GM23248 (cell line): ENCODE data around the gene RNF31. TPM values are rescaled to one million over a fixed set of nuclear protein-coding genes. Genes with fewer than 3 reads are reported as not detected.
"Not testable (repeated sequence)": the region's sequence is repeated elsewhere in the genome, so short reads cannot be mapped to it uniquely, and the experiment has no call there.

Experiments used
- DNase-seq: peaks from one replicate; pipeline ENCODE4 v3.0.0-alpha.2; 2015
- H2AFZ ChIP-seq: fragments of 200-600 bp; sonication (generic); 2 replicates; pipeline ENCODE4 v1.6.1; 2016; ENCODE audit warnings: antibody characterized with exemption
- H3F3A ChIP-seq: fragments of 200-600 bp; sonication (generic); 2 replicates; pipeline ENCODE4 v1.6.1; 2016; ENCODE audit warnings: mild to moderate bottlenecking, antibody characterized with exemption, mixed run types; ENCODE audit not compliant: insufficient read depth
- H3K27ac ChIP-seq: fragments of 200-600 bp; sonication (generic); 2 replicates; pipeline ENCODE4 v1.5.1; 2016; ENCODE audit warnings: mild to moderate bottlenecking
- H3K27me3 ChIP-seq: fragments of 200-600 bp; sonication (generic); replicated peaks from 2 replicates; pipeline ENCODE4 v1.6.1; 2016; ENCODE audit warnings: mild to moderate bottlenecking; ENCODE audit not compliant: insufficient read depth
- H3K36me3 ChIP-seq: fragments of 200-600 bp; sonication (generic); 2 replicates; pipeline ENCODE4 v1.6.1; 2016; ENCODE audit warnings: low read depth, mild to moderate bottlenecking
- H3K4me1 ChIP-seq: fragments of 200-600 bp; sonication (generic); 2 replicates; pipeline ENCODE4 v1.6.1; 2016; ENCODE audit warnings: mild to moderate bottlenecking; ENCODE audit not compliant: insufficient read depth
- H3K4me2 ChIP-seq: fragments of 200-600 bp; sonication (generic); one replicate; pipeline ENCODE4 v1.6.1; 2016; ENCODE audit warnings: mild to moderate bottlenecking; ENCODE audit not compliant: unreplicated experiment
- H3K4me3 ChIP-seq: fragments of 200-600 bp; sonication (generic); 2 replicates; pipeline ENCODE4 v1.5.1; 2016; ENCODE audit warnings: mild to moderate bottlenecking
- H3K79me2 ChIP-seq: fragments of 200-600 bp; sonication (generic); 2 replicates; pipeline ENCODE4 v1.6.1; 2016; ENCODE audit warnings: mild to moderate bottlenecking; ENCODE audit not compliant: insufficient read depth
- H3K9ac ChIP-seq: fragments of 200-600 bp; sonication (generic); 2 replicates; pipeline ENCODE4 v1.6.1; 2016; ENCODE audit warnings: mild to moderate bottlenecking
- H3K9me2 ChIP-seq: fragments of 200-600 bp; sonication (generic); 2 replicates; pipeline ENCODE4 v1.6.1; 2016; ENCODE audit warnings: mixed run types, mild to moderate bottlenecking, moderate library complexity; ENCODE audit not compliant: insufficient read depth
- H3K9me3 ChIP-seq: fragments of 200-600 bp; sonication (generic); one replicate; pipeline ENCODE4 v1.6.1; 2017; ENCODE audit warnings: low read depth
- H4K20me1 ChIP-seq: fragments of 200-600 bp; sonication (generic); 2 replicates; pipeline ENCODE4 v1.6.0; 2016; ENCODE audit not compliant: insufficient read depth
- EZH2 ChIP-seq: fragments of 200-600 bp; sonication (generic); IDR thresholded peaks from 2 replicates; pipeline ENCODE4 v1.6.1; 2018; ENCODE audit warnings: antibody characterized with exemption, mild to moderate bottlenecking; ENCODE audit not compliant: insufficient read depth, poor library complexity, severe bottlenecking
- EZH2phosphoT487 ChIP-seq: fragments of 200-600 bp; sonication (generic); IDR thresholded peaks from 2 replicates; pipeline ENCODE4 v1.6.1; 2018; ENCODE audit warnings: antibody characterized with exemption, moderate library complexity, mild to moderate bottlenecking, low read depth; ENCODE audit not compliant: insufficient read depth
- WGBS, 2 experiments: methylation state at CpG; one replicate each; pipeline ENCODE4 v1.1.6; 2015 to 2017; ENCODE audit warnings: low lambda C conversion rate in 2 of 2, low coverage in 1 of 2; ENCODE audit errors: missing lambda C conversion rate in 2 of 2; 5-methylcytosine and 5-hydroxymethylcytosine counted together
- in situ Hi-C: fragments of 300-500 bp; cut with MboI; formaldehyde crosslinking; loops from 2 replicates; pipeline ENCODE4 v1.15.0; 2020
- polyA plus RNA-seq: library from polyadenylated mRNA; unstranded; fragments of >200 nt; fragmentation: Nextera tagmentation; extraction: Ambion mirVana; gene quantifications from 2 replicates; pipeline ENCODE4 v1.2.1, GENCODE V29; 2016
- total RNA-seq: library from RNA; depleted of rRNA; stranded (reverse); fragments of >200 nt; shearing (Covaris generic); gene quantifications from 2 replicates; pipeline ENCODE4 v1.2.3, GENCODE V29; 2014

The RNF31 gene
- total and polyA plus RNA-seq, 2 experiments from 2014 or later, result 29.4 to 40.3 TPM

- 71 to 73% methylated on average over 4 of the region's 4 CpGs for WGBS, 2 experiments
These were observed 46.9 kb upstream of the RNF31 start for GRCh38 chr14:24100197-24100981.

GRCh38 chr14:24100982-24101494, 46.3 kb upstream of the RNF31 start:
- peaks cover 11% of the 10 kb centered on the region for H3K79me2 ChIP-seq
- H3K4me1 ChIP-seq, result no peaks in the 10 kb centered on the region
- no peaks in the 10 kb centered on the region for H3K27me3 ChIP-seq
- H3K4me3 ChIP-seq, result no peak overlapping the region
- peaks cover 56% of the 10 kb centered on the region; the same call in 1 of the 2 replicates for H3K36me3 ChIP-seq
- no peak overlapping the region for H3K9ac ChIP-seq
- no peak overlapping the region for H3K4me2 ChIP-seq
- TF ChIP-seq EZH2phosphoT487, result no peak
- TF ChIP-seq EZH2, result no peak
- peaks cover 20% of the 10 kb centered on the region for H3F3A ChIP-seq
- no peaks in the 10 kb centered on the region for H4K20me1 ChIP-seq
- H3K27ac ChIP-seq, result no peak overlapping the region
- no peak for DNase-seq
- 78 to 85% methylated on average over 3 of the region's 3 CpGs for WGBS, 2 experiments
- H2AFZ ChIP-seq, result no peak overlapping the region
- no peaks in the 10 kb centered on the region for H3K9me3 ChIP-seq
- no peaks in the 10 kb centered on the region for H3K9me2 ChIP-seq
- in situ Hi-C loops, result no loop called here

More at GRCh38 chr14:24100197-24100981, 46.9 kb upstream of the RNF31 start:
- H3K9ac ChIP-seq, result no peak overlapping the region
- TF ChIP-seq EZH2, result no peak
- TF ChIP-seq EZH2phosphoT487, result no peak
- H3K4me2 ChIP-seq, result no peak overlapping the region
- peaks cover 56% of the 10 kb centered on the region; the same call in 1 of the 2 replicates for H3K36me3 ChIP-seq
- H4K20me1 ChIP-seq, result no peaks in the 10 kb centered on the region
- H3K27ac ChIP-seq, result no peak overlapping the region
- H3K9me2 ChIP-seq, result no peaks in the 10 kb centered on the region
- H3K9me3 ChIP-seq, result no peaks in the 10 kb centered on the region
- H3F3A ChIP-seq, result peaks cover 14% of the 10 kb centered on the region
- DNase-seq, result no peak
- H3K27me3 ChIP-seq, result no peaks in the 10 kb centered on the region
- H2AFZ ChIP-seq, result no peak overlapping the region
- H3K4me1 ChIP-seq, result peaks cover 6% of the 10 kb centered on the region
- in situ Hi-C loops, result no loop called here
- no peak overlapping the region for H3K4me3 ChIP-seq
- H3K79me2 ChIP-seq, result peaks cover 18% of the 10 kb centered on the region

DNA sequence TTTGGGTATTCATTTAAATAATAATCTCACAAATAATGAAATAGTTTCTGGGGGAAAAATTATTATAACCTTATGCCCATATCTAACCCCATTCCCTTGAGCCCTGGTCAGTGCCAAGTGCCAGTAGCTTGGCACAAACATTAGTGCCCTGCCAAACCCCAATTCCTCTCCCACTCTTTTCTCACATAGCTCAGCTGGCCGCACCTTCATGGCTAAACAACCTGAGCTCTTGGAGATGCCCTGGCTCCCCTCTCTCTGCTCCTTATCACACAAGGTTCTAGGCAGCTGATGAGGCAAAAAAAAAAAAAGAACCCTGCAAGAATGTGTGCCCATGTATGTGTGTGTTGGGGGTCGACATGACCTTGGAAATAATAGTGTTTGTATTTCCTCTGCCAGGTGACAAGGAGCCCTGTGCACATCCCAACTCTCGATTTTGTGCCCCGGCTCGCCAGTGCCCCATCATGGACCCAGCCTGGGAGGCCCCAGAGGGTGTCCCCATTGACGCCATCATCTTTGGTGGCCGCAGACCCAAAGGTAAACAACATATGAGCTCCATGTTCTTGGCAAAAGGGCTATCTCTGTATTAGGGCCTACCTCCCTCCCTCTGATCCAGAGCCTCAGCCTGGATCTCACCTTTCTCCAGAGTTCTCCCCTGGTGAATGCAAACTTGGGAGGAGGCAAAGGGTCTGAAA, 44.8 kb upstream of the RNF31 start:
- H3K79me2 ChIP-seq, result no peaks in the 10 kb centered on the region
- no peak overlapping the region for H3K4me3 ChIP-seq
- H3K9me3 ChIP-seq, result no peaks in the 10 kb centered on the region
- no peak overlapping the region for H3K27ac ChIP-seq
- WGBS, 2 experiments, result 97 to 98% methylated on average over 7 of the region's 7 CpGs
- H3K9me2 ChIP-seq, result no peaks in the 10 kb centered on the region
- H3F3A ChIP-seq, result peaks cover 24% of the 10 kb centered on the region
- no peak for DNase-seq
- 0 out of 2 replicates have a peak, but pooled peaks cover 5% of the 10 kb centered on the region for H3K4me1 ChIP-seq
- H4K20me1 ChIP-seq, result no peaks in the 10 kb centered on the region
- peaks cover 51% of the 10 kb centered on the region; the same call in 1 of the 2 replicates for H3K36me3 ChIP-seq
- no peak overlapping the region for H3K4me2 ChIP-seq
- H2AFZ ChIP-seq, result no peak overlapping the region
- in situ Hi-C loops, result no loop called here
- no peaks in the 10 kb centered on the region for H3K27me3 ChIP-seq
- no peak overlapping the region for H3K9ac ChIP-seq
- TF ChIP-seq EZH2phosphoT487, result no peak
- TF ChIP-seq EZH2, result no peak

- TF ChIP-seq EZH2 (no peak), EZH2phosphoT487 (no peak)
- Histone ChIP-seq H3K4me3 (no peak overlapping the region), H3K9me3 (no peaks in the 10 kb centered on the region), H3K9me2 (no peaks in the 10 kb centered on the region), H3K9ac (no peak overlapping the region), H3K4me1 (0 out of 2 replicates have a peak, but pooled peaks cover 5% of the 10 kb centered on the region), H3K27ac (no peak overlapping the region), H4K20me1 (no peaks in the 10 kb centered on the region), H3F3A (peaks cover 30% of the 10 kb centered on the region), H3K4me2 (no peak overlapping the region), H3K36me3 (peaks cover 42% of the 10 kb centered on the region; the same call in 1 of the 2 replicates), H3K79me2 (no peaks in the 10 kb centered on the region), H3K27me3 (no peaks in the 10 kb centered on the region), H2AFZ (no peak overlapping the region)
- DNase-seq, result no peak
- WGBS, 2 experiments, result 92 to 94% methylated on average over 11 to 13 of the region's 13 CpGs
- in situ Hi-C loops, result no loop called here
These were observed 43.8 kb upstream of the RNF31 start for GRCh38 chr14:24103451-24103850.

DNA sequence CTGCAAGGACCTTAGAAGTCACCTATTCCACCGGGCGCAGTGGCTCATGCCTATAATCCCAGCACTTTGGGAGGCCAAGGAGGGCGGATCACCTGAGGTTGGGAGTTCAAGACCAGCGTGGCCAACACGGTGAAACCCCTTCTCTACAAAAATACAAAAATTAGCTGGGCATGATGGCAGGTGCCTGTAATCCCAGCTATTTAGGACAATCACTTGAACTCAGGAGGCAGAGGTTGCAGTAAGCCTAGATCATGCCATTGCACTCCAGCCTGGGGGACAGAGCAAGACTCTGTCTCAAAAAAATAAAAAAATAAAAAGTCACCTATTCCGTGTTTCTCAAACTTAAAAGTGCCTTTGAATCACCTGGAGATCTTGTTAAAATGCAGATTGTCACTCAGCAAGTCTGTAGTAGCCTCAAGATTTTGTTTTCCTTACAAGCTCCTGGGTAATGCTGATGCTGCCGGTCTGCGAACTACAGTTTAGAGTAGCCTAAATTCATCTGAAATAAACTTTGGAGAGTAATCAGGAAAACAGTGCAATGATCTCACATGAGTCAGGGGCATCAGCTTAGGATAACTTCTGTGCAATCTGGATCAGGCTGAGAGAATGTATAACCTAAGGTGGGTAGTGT, 41.6 kb upstream of the RNF31 start:
- H3K27me3 ChIP-seq, H3K4me2 ChIP-seq, H3K9me3 ChIP-seq, H2AFZ ChIP-seq, H3K27ac ChIP-seq, H3K4me3 ChIP-seq, H3K9ac ChIP-seq, H4K20me1 ChIP-seq, in situ Hi-C loops, H3K79me2 ChIP-seq, H3K9me2 ChIP-seq, H3K4me1 ChIP-seq: not testable (repeated sequence)
- Histone ChIP-seq H3K36me3 (peaks cover 33% of the 10 kb centered on the region; the same call in 1 of the 2 replicates), H3F3A (peaks cover 30% of the 10 kb centered on the region)
- peak; percentile 10 for DNase-seq
- WGBS, 2 experiments, result 87 to 88% methylated on average over 8 of the region's 8 CpGs
